ENCODE data around the gene CCDC51.
"Not testable (repeated sequence)": the region's sequence is repeated elsewhere in the genome, so short reads cannot be mapped to it uniquely, and the experiment has no call there.

CCDC51 gene

GRCh38 chr3:48466386-48467109 lies 26.6 kb upstream of the CCDC51 start:
- 92 to 93% methylated on average over 19 of the region's 19 CpGs for WGBS, 2 experiments
- Histone ChIP-seq H3K9me3 (ENCODE audit: control insufficient read depth, low read length) (no peaks in the 10 kb centered on the region), H3K4me3 (ENCODE audit: insufficient read depth, low read depth, low read length) (no peak overlapping the region), H3K4me1 (ENCODE audit: control insufficient read depth, insufficient read depth, low read length) (peaks cover 28% of the 10 kb centered on the region), H3K27me3 (ENCODE audit: control insufficient read depth, insufficient read depth, low read length, poor library complexity, severe bottlenecking) (no peaks in the 10 kb centered on the region), H3K27ac (ENCODE audit: insufficient read depth, low read depth, low read length, poor library complexity, severe bottlenecking) (peak overlapping the region; percentile 99), H3K36me3 (ENCODE audit: control insufficient read depth, insufficient read depth, low read length) (no peaks in the 10 kb centered on the region)

- Histone ChIP-seq H3K36me3 (ENCODE audit: control insufficient read depth, insufficient read depth, low read length) (peaks cover 2% of the 10 kb centered on the region), H3K9me3 (ENCODE audit: control insufficient read depth, low read length) (no peaks in the 10 kb centered on the region), H3K27me3 (ENCODE audit: control insufficient read depth, insufficient read depth, low read length, poor library complexity, severe bottlenecking) (no peaks in the 10 kb centered on the region), H3K4me3 (ENCODE audit: insufficient read depth, low read depth, low read length) (no peak overlapping the region), H3K4me1 (ENCODE audit: control insufficient read depth, insufficient read depth, low read length) (peaks cover 28% of the 10 kb centered on the region), H3K27ac (ENCODE audit: insufficient read depth, low read depth, low read length, poor library complexity, severe bottlenecking) (peak overlapping the region; percentile 99)
- WGBS, 2 experiments = 54 to 56% methylated on average over 21 of the region's 21 CpGs
Observed at GRCh38 chr3:48465531-48466378, 25.8 kb upstream of the CCDC51 start.

DNA sequence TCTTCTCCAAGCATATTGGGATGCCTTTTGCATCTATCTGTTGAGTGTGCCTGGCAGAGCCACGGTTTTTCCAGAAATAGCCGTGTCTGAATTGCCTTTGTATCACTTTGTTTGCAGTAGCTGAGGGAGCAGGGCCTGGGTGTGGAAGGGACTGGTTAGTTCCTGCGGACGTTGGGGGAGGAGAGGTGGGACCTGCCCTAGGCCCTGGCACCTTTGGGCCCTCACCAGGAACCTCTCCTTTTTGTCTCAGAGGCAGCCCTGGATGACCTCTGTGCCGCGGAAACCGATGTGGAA lies 25.3 kb upstream of the CCDC51 start:
- peak overlapping the region; percentile 99 for H3K27ac ChIP-seq (ENCODE audit: insufficient read depth, low read depth, low read length, poor library complexity, severe bottlenecking)
- H3K4me1 ChIP-seq (ENCODE audit: control insufficient read depth, insufficient read depth, low read length) = peaks cover 25% of the 10 kb centered on the region
- 58 to 67% methylated on average over 7 of the region's 7 CpGs for WGBS, 2 experiments
- no peak overlapping the region for H3K4me3 ChIP-seq (ENCODE audit: insufficient read depth, low read depth, low read length)
- H3K9me3 ChIP-seq (ENCODE audit: control insufficient read depth, low read length) = no peaks in the 10 kb centered on the region
- H3K27me3 ChIP-seq (ENCODE audit: control insufficient read depth, insufficient read depth, low read length, poor library complexity, severe bottlenecking) = no peaks in the 10 kb centered on the region
- H3K36me3 ChIP-seq (ENCODE audit: control insufficient read depth, insufficient read depth, low read length) = peaks cover 8% of the 10 kb centered on the region

DNA sequence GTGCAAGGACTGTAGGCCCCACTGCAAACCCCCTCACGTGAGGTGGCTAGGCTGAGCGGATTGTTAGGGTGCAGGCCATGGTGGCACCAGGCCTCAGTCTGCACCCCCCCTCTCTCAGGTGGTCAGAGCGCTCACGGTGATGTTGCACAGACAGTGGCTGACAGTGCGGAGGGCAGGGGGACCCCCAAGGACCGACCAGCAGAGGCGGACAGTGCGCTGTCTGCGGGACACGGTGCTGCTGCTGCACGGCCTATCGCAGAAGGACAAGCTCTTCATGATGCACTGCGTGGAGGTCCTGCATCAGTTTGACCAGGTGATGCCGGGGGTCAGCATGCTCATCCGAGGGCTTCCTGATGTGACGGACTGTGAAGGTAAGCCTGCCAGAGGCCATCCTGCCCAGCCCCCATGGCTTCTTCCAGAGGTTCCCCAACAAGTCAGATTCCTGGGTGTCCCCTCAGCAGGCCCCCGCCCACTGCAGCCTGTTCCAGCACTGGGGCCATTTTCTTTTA lies 24.8 kb upstream of the CCDC51 start:
- Histone ChIP-seq H3K9me3 (ENCODE audit: control insufficient read depth, low read length) (no peaks in the 10 kb centered on the region), H3K4me3 (ENCODE audit: insufficient read depth, low read depth, low read length) (no peak overlapping the region), H3K36me3 (ENCODE audit: control insufficient read depth, insufficient read depth, low read length) (peaks cover 12% of the 10 kb centered on the region), H3K27me3 (ENCODE audit: control insufficient read depth, insufficient read depth, low read length, poor library complexity, severe bottlenecking) (no peaks in the 10 kb centered on the region), H3K4me1 (ENCODE audit: control insufficient read depth, insufficient read depth, low read length) (peaks cover 25% of the 10 kb centered on the region), H3K27ac (ENCODE audit: insufficient read depth, low read depth, low read length, poor library complexity, severe bottlenecking) (peak overlapping the region; percentile 99)
- WGBS, 2 experiments = 95 to 97% methylated on average over 17 of the region's 17 CpGs

GRCh38 chr3:48463703-48464102 lies 23.8 kb upstream of the CCDC51 start:
- Histone ChIP-seq H3K36me3 (ENCODE audit: control insufficient read depth, insufficient read depth, low read length) (peaks cover 22% of the 10 kb centered on the region), H3K9me3 (ENCODE audit: control insufficient read depth, low read length) (no peaks in the 10 kb centered on the region), H3K4me3 (ENCODE audit: insufficient read depth, low read depth, low read length) (no peak overlapping the region), H3K4me1 (ENCODE audit: control insufficient read depth, insufficient read depth, low read length) (peaks cover 25% of the 10 kb centered on the region), H3K27ac (ENCODE audit: insufficient read depth, low read depth, low read length, poor library complexity, severe bottlenecking) (no peak overlapping the region), H3K27me3 (ENCODE audit: control insufficient read depth, insufficient read depth, low read length, poor library complexity, severe bottlenecking) (no peaks in the 10 kb centered on the region)
- WGBS, 2 experiments = 88 to 90% methylated on average over 9 of the region's 9 CpGs

DNA sequence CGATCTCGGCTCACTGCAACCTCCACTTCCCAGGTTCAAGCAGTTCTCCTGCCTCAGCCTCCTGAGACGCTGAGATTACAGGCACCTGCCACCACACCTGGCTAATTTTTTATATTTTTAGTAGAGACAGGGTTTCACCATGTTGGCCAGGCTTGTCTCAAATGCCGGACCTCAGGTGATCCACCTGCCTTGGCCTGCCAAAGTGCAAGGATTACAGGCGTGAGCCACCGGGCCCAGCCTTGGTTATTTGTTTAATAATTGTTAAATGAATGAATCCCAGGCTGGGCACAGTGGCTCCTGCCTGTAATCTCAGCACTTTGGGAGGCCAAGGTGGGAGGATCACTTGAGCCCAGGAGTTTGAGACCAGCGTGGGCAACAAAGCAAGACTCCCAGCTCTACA lies 21.8 kb upstream of the CCDC51 start:
- H3K4me3 ChIP-seq (ENCODE audit: insufficient read depth, low read depth, low read length); H3K27me3 ChIP-seq (ENCODE audit: control insufficient read depth, insufficient read depth, low read length, poor library complexity, severe bottlenecking); H3K9me3 ChIP-seq (ENCODE audit: control insufficient read depth, low read length); H3K27ac ChIP-seq (ENCODE audit: insufficient read depth, low read depth, low read length, poor library complexity, severe bottlenecking): not testable (repeated sequence)
- 95 to 96% methylated on average over 7 of the region's 7 CpGs for WGBS, 2 experiments
- Histone ChIP-seq H3K36me3 (ENCODE audit: control insufficient read depth, insufficient read depth, low read length) (peaks cover 31% of the 10 kb centered on the region), H3K4me1 (ENCODE audit: control insufficient read depth, insufficient read depth, low read length) (peaks cover 19% of the 10 kb centered on the region)

GRCh38 chr3:48460517-48460902 lies 20.6 kb upstream of the CCDC51 start:
- peaks cover 38% of the 10 kb centered on the region for H3K36me3 ChIP-seq (ENCODE audit: control insufficient read depth, insufficient read depth, low read length)
- H3K4me3 ChIP-seq (ENCODE audit: insufficient read depth, low read depth, low read length) = no peak overlapping the region
- H3K27me3 ChIP-seq (ENCODE audit: control insufficient read depth, insufficient read depth, low read length, poor library complexity, severe bottlenecking) = no peaks in the 10 kb centered on the region
- no peak overlapping the region for H3K27ac ChIP-seq (ENCODE audit: insufficient read depth, low read depth, low read length, poor library complexity, severe bottlenecking)
- 96 to 98% methylated on average over 3 of the region's 3 CpGs for WGBS, 2 experiments
- no peaks in the 10 kb centered on the region for H3K9me3 ChIP-seq (ENCODE audit: control insufficient read depth, low read length)
- H3K4me1 ChIP-seq (ENCODE audit: control insufficient read depth, insufficient read depth, low read length) = peaks cover 8% of the 10 kb centered on the region

- no peak overlapping the region for H3K27ac ChIP-seq (ENCODE audit: insufficient read depth, low read depth, low read length, poor library complexity, severe bottlenecking)
- WGBS, 2 experiments = 93 to 95% methylated on average over 7 of the region's 7 CpGs
- no peak overlapping the region for H3K4me3 ChIP-seq (ENCODE audit: insufficient read depth, low read depth, low read length)
- H3K36me3 ChIP-seq (ENCODE audit: control insufficient read depth, insufficient read depth, low read length) = peaks cover 41% of the 10 kb centered on the region
- no peaks in the 10 kb centered on the region for H3K9me3 ChIP-seq (ENCODE audit: control insufficient read depth, low read length)
- H3K4me1 ChIP-seq (ENCODE audit: control insufficient read depth, insufficient read depth, low read length) = peaks cover 3% of the 10 kb centered on the region
- no peaks in the 10 kb centered on the region for H3K27me3 ChIP-seq (ENCODE audit: control insufficient read depth, insufficient read depth, low read length, poor library complexity, severe bottlenecking)
Observed at GRCh38 chr3:48459773-48460516, 20.0 kb upstream of the CCDC51 start.

DNA sequence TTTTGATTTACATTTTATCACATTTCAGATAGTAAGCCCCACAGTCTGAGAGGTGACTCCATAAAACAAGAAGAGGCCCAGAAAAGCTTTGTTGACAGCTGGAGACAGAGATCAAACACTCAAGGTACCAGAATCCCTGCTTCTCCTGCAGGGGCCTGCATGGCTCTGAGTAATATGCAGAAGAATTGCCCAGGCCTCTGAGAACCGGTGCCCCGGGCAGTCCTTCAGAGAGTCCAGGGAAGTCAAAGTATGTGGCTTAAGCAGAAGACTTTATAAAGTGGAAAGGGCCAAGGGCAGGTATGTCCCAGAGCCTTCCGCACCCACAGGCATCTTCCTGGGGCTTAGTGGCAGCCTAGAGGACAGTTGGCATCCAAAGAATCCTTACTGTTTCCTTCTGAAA lies 19.4 kb upstream of the CCDC51 start:
- WGBS, 2 experiments = 95 to 96% methylated on average over 3 of the region's 3 CpGs
- H3K27ac ChIP-seq (ENCODE audit: insufficient read depth, low read depth, low read length, poor library complexity, severe bottlenecking) = no peak overlapping the region

GRCh38 chr3:48456456-48456855 lies 16.5 kb upstream of the CCDC51 start:
- Histone ChIP-seq H3K4me3 (ENCODE audit: insufficient read depth, low read depth, low read length) (no peak overlapping the region), H3K9me3 (ENCODE audit: control insufficient read depth, low read length) (no peaks in the 10 kb centered on the region), H3K36me3 (ENCODE audit: control insufficient read depth, insufficient read depth, low read length) (peaks cover 67% of the 10 kb centered on the region), H3K4me1 (ENCODE audit: control insufficient read depth, insufficient read depth, low read length) (no peaks in the 10 kb centered on the region), H3K27me3 (ENCODE audit: control insufficient read depth, insufficient read depth, low read length, poor library complexity, severe bottlenecking) (no peaks in the 10 kb centered on the region), H3K27ac (ENCODE audit: insufficient read depth, low read depth, low read length, poor library complexity, severe bottlenecking) (no peak overlapping the region)
- 100% methylated on average over 1 of the region's 1 CpG for WGBS, 2 experiments

More for the DNA sequence above, 19.4 kb upstream of the CCDC51 start:
- Histone ChIP-seq H3K27me3 (ENCODE audit: control insufficient read depth, insufficient read depth, low read length, poor library complexity, severe bottlenecking) (no peaks in the 10 kb centered on the region), H3K9me3 (ENCODE audit: control insufficient read depth, low read length) (no peaks in the 10 kb centered on the region), H3K4me1 (ENCODE audit: control insufficient read depth, insufficient read depth, low read length) (no peaks in the 10 kb centered on the region), H3K36me3 (ENCODE audit: control insufficient read depth, insufficient read depth, low read length) (peaks cover 46% of the 10 kb centered on the region), H3K4me3 (ENCODE audit: insufficient read depth, low read depth, low read length) (no peak overlapping the region)
